HG02798 (cell line): ENCODE data around the gene CPN2.

Experiments used
- ATAC-seq: cut with Tn5 transposase; IDR thresholded peaks from one replicate; pipeline ENCODE4 v1.9.1; 2021; ENCODE audit warnings: mild to moderate bottlenecking; ENCODE audit not compliant: unreplicated experiment, poor library complexity

The CPN2 gene, protein sequence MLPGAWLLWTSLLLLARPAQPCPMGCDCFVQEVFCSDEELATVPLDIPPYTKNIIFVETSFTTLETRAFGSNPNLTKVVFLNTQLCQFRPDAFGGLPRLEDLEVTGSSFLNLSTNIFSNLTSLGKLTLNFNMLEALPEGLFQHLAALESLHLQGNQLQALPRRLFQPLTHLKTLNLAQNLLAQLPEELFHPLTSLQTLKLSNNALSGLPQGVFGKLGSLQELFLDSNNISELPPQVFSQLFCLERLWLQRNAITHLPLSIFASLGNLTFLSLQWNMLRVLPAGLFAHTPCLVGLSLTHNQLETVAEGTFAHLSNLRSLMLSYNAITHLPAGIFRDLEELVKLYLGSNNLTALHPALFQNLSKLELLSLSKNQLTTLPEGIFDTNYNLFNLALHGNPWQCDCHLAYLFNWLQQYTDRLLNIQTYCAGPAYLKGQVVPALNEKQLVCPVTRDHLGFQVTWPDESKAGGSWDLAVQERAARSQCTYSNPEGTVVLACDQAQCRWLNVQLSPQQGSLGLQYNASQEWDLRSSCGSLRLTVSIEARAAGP

DNA sequence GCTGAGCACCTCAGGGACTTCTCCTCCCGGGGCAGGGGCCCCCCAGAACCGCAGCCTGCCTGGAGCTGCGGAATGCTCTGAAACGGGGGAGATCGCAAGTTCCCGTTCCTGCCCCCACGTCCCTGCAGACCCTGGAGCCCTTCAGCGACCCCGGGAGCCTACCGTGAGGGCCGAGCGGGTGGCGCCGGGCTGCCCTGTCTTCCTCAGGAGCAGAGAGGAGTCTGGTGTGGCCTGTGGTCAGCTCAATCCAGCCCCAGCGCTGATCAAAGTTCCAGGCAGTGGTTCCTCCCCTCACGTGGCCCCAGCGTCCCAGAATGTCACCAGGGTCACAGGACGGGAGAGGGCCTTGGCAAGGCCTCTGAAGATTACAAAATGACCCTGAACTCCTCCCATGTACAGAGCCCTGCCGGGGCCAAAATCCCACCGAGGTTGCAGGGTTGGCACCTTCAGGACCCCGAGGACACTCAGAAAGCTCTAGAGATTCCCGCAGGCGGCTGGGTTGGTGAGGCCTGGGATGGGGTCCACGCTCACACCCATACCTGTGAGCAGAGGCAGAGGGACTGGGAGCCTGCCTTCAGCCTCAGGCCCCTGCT is at the start of gene CPN2:
CPN2 (minus strand) TSS at position 249 of the 593 bp plus-strand sequence. CDS start 8,626 bp downstream, outside the sequence.
- no peak for ATAC-seq

DNA sequence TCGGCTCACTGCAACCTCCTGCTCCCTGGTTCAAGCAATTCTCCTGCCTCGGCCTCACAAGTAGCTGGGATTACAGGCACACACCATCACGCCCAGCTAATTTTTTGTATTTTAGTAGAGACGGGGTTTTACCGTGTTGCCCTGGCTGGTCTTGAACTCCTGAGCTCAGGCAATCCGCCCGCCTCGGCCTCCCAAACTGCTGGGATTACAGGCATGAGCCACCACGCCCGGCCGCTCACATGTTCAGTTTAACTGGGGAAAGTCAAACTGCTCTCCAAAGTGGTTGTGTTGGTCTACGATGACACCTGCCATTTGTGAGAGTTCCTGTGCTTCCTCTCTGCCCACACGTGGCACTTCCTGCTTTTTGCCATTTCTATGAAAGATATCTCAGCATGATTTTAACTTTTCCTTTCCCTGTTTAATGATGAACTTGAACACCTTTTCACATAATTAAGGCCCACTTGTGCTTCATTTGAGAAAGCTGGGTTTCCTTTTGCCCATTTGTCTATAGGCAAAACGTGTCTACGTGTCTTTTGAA is 48.8 kb upstream of the CPN2 start:
- no peak for ATAC-seq

DNA sequence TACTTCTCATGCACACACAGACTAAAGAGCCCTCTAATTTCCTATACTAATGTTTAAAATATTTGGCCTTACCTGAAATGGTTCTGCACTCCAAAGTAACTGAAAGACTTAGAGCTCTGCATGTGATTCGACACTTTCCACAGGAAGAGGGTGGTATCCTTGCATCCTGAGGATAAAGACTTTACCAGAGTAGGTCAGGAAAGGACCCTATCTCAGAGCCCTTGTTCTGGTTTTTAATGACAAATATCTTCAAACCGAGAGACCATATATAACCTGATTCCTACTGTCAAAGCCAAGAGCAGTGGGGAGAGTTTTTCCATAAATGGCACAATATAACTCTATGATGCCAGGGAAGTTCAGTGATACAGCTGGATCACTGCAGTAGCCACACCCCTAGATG is 48.0 kb upstream of the CPN2 start, which contains the start of gene GP5:
GP5 (minus strand) TSS at position 101 of the 400 bp plus-strand sequence. CDS start 984 bp downstream, outside the sequence.
- no peak for ATAC-seq

DNA sequence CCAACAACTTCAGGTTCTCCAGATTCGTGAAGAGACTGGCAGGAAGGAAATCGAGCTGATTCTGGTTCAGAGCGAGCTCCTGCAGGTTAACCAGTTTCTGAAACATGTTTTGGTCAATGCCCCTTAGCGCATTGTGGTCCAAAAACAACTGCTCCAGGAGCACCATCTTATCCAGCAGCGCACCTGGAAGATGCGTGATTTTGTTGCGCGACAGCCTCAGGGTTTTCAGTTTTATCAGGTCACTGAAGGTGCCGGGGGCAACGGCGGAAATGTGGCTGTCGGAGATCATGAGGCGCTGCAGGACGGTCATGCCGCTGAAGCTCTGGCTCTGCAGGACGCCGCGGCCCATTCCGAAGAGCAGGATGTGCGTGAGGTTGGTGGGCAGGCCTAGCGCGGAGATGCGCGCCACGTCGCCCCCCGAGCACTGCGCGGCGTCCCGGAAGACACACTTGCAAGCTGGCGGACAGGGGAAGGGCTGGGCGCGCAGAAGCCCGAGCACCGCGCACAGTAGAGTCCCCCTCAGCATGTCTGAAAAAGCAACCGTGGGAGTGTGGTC is 46.7 kb upstream of the CPN2 start:
- no peak for ATAC-seq

DNA sequence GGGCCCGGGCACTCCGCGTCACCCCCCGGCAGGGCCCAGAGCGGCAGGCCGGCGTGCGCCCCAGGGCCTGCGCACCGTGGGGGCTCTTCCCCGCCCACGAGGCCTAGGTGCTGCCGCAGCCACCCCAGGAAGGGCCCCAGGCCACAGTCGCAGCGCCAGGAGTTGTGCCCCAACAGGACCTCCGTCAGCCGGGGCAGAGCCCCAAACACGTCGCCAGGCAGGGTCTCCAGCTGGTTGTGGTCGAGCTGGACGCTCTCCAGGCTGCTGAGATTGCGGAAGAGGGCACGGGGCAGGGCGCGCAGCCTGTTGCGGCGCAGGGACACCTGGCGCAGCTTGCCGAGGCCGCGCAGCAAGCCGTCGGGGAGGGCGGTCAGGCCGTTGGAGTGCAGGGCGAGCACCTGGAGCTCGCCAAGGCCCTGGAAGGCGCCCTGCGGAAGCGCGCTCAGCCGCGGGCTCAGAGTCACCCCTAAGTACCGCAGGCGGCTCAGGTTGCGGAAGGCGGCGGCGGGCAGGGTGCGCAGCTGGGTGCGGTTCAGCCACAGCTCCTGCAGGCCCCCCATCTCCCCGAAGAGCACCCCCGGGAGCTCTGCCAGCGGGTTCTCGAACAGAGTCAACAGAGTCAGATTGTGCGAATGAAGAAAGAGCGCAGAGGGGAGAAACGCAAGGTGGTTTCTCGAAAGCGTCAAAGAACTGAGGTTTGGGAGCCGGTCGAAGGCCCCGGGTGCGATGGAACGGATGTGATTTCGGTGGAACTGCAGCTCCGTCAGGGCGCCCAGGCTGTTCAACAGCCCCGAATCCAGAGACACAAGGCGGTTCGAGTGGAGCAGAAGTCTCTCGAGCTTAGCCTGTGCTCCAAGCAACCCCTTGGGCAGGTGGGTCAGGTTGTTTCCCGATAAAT is 46.0 kb upstream of the CPN2 start:
- no peak for ATAC-seq

DNA sequence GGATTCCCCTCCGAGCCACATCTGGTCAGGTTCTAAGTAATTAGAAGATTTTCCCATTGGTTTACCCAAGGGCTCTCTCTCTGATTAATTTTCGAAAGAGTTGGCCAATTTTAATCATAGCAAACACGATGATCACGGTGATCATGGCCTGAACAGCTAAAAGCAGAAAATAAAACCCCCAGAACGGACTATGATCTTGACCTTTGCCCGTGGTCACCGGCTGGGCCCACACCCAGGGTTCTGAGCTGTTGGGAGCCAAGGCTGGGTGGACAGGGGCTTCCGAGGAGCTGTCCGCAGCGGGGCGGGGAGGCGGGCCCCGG is 45.4 kb upstream of the CPN2 start:
- ATAC-seq, result no peak

DNA sequence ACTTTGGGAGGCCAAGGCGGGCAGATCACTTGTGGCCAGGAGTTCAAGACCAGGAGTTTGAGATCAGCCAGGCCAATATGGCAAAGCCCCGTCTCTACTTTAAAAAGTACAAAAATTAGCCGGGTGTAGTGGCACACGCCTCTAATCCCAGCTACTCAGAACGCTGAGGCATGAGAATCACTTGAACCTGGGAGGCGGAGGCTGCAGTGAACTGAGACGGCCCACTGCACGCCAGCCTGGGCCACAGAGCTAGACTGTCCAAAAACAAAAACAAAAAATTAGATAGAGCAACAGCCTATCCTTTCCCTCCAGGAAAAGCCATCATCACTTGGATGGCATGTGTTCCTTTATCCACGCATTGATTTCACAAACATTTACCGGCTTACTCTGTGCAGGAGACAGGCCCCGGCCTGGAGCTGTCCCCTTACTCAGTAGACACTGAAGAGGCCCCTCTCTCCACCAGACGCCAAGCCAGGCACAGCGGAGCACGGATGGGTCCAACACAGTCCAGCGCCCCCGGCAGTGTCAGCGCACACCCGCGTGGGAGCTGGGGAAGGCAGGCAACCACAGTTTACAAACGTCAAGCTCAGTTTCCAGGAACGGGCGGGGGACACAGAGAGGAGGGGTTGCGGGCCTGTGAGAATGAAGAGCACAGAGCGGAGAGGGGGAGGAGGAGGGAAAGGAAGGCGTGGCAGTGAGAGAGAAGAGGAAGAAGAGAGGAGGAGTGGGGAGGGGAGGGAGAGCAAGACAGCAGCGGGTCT is 44.8 kb upstream of the CPN2 start:
- ATAC-seq, result no peak

DNA sequence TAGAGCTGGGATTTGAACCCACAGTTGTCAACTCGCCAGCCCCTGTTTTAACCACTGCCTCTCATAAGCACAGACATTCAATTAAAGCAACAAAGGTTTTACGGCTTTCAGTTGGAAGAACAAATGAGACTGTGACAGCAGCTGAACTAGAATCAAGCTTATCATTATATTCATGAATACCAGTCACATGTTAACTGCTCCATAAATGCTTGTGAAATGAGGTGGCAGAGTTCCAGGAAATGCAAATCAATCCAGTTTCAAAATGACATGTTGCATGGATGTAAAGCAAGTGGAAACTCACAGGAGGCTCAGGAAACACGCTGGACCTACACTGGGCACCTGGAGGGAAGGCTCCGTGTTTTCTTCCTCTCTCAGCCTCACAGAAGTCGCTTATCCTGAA is 44.1 kb upstream of the CPN2 start:
- ATAC-seq, result no peak

DNA sequence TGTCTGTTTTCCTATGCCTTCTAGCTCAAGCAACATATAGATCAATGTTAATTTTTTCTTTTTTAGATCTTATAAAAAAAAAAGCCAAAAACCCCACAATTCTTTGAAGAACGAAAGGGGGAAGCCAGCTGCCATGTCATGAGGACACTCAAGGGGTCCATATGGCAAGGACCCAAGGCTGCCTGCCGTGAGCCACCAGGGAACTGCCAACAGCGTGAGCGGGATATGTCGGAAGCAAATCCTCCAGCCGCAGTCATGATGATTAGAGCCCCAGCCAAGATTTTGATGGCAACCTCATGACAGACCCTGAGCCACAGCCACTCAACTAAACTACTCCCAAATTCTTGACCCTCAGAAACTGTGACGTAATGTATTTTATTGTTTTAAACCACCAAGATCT is 41.4 kb upstream of the CPN2 start:
- no peak for ATAC-seq

DNA sequence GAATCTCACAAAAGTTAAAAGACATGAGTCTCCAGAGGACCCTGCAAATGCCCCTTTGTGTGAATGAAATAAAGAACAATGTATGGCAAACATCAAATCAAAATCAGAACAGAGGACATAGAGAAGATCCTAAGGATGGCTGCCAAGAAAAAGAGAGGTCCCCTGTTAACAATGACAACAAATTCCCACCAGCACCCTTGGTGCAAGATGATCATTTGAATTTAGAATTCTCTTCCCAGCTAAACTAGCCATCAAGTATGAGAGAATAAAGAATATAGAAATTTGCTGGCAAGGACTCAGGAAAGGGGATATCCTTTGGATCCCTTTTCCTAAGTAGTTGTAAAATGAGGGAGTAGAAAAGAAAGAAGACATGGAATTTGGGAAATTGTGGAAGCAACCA is 39.7 kb upstream of the CPN2 start:
- ATAC-seq, result no peak

DNA sequence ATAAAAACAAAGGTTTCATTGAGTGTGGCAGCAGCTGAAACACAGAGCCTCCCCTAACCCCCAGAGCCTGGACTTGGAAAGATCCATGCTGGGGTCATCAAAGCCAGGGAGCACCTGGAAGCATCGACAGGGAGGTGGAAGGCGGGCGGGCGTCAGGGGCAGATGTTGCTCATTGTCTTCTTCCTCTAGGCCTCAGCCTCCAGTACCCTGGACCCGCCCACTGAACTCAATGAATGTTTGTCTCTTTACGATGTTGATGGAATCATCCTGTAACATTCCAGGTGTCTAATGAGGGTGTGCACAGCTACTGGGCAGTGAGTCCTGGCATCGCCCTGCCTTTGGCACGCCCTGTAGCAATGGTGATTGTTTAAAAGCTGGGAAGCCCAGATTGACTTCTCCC is 38.1 kb upstream of the CPN2 start:
- no peak for ATAC-seq

DNA sequence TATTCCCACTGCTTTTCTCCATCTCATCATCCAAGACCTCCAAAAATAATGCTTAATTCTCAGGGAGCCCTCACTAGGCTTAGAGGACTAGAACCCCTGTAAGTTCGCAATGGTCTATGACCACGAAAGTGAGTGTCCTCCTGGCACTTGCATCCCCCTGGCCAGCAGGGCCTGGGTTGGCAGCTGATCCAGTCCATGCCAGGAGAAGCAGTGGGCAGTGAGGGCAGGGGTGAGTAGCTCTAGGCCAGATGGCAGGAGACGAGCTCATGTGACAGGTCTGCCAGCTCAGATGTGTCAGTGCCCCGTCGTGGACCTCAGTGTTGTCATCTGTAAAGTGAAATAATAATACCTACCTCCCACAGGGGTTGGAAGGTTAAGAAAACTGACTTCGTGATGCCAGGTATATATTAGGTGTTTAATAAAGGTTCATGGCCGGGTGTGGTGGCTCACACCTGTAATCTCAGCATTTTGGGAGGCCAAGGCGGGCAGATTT is 36.8 kb upstream of the CPN2 start:
- ATAC-seq, result no peak

DNA sequence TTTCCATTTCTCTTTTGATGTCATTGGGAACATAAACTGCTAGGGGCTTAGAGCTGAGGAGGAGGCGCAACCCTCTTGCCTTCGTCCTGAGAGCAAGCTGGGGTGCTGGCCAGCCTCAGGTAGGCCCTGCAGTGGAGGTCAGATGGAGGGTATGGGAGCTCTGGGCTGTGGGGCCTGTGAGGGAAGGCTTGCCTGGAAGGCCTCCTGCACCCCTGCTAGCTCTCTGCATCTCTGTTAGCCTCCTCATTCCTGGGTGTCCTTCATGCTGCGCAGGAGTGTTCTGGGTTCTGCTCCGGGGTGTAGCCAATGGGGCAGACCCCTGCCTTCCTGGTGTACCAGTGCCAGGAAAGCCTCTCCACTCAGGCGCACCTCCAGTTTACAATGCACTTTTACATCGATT is 36.1 kb upstream of the CPN2 start:
- no peak for ATAC-seq

DNA sequence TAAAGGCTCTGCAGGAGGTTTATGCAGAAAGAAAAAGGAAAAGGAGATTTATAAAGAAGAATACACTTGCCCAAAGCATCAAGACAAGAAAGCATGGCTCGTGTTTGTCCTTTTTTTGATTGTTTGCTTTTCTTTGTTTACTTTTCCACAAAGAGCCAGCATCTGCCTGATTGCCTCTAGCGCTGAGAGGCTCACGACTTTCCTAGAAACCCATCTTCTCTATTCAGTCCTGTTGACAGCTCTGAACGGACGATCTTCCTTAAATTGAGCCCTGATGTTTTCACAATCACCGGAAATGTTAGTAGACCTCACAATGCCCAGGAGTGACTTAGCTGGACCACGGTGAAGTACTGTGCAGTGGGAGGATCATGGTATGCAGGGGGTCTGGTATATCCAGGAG is 35.5 kb upstream of the CPN2 start:
- no peak for ATAC-seq

DNA sequence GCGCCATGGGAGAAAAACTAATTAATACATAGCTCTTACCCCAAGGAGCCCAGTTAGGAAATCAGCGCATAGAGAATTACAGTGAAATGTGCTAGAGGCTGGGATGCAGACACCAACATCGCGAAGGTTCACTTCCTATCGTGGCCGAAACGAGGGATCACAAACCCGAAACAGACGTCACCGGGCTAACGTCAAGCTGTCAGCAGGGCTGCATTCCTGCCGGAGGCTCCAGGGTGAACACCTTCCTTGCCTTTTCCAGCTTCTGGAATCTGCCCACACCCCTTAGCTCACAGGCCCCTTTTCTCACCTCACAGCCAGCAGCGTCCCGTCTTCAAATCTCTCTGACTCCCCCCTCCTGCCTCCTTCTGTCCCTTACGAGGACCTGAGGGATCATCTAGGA is 34.9 kb upstream of the CPN2 start:
- ATAC-seq, result no peak

DNA sequence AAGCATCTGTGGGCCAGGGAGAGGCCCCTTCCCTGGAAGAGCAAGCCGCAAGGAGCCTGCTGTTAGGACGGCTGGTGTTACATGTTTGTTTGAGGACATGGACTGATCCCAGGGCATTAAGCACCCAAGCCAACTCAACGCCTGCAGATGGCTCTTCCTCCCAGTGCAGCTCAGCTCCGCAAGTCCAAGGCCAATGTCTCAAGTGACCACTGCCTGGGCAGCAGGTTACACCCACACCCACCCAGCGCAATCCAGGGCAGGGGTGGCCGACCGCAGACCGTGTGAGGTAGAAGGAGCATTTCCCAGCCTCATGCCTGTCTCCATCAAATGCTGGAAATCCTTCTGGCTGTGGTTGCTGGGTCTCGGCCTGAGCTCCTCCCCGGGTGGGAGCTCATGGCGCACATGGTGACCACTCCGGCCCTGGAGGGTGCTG is 33.5 kb upstream of the CPN2 start:
- no peak for ATAC-seq

DNA sequence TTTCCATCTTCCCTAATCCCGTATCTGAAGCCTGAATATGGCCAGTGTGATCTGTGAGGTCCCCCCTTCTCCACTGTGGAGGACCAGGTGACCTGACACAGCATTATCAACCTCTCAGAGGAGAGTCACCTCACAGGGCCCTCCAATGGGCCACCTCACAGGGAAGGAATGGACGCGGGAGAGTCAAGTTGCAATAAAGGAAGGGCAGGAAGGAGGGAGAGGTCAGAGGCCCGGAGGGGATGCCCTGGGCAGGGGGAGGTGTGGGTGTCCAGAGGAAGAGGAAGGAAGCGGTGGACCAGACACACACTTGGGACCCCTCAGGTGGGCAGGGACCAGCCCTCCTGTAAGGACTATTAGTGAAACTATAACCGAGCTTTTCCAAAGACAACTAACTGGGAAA is 33.0 kb upstream of the CPN2 start:
- ATAC-seq, result no peak

DNA sequence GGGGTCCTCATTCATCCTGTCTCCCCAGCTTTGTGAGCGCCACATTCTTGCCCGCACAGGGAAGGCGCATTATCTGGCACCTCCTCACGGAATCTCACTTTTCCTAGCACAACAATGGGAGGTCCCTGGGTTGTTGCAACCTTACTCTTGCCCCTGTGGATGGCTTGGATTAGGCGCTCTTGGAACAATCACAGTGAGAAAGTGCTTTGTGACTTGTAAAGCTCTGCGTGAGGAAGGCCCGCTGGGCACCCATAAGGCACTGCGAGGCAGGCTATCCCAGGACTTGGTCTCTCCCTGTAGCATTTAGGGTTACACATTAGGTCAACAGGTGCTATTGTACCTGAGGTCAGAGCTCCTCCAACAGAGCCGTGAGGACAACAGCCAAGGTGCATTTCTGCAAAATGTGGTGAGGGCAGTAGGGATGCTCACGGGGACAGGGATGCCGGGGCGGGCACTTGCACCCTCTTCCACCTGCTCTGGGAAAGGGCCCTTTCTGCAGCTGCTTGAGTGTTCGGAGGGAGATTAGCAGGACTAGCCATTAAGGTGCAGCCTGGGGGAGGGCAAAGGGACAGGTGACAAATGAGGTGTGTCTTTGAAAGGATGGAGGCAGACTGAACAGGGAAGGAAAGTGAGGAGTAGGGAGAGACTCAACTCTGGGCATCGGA is 32.3 kb upstream of the CPN2 start:
- no peak for ATAC-seq

DNA sequence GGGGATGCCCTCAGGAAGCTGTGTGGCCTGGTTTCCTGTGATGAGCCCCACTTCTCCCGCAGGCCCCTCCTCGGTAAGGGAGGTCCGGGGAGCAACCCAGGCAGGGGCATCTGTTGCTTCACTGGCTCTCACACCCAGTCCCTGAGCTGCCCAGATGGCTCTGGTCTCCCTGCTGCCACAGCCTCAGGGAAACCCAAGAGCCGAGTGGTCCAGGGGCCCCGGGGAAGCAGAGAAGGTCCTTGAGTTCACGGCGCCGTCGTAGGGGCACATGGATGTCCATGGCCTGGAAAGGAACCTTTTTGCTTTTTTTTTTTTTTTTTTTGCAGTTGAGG is 31.7 kb upstream of the CPN2 start:
- ATAC-seq, result no peak
